NCI-H510A (cell line): Measurements from ENCODE around the gene NAALADL2.
"Not testable (repeated sequence)": the region's sequence is repeated elsewhere in the genome, so short reads cannot be mapped to it uniquely, and the experiment has no call there.

Experiments used
- DNase-seq: peaks from one replicate; lab custom pipeline; 2025; lab: John Stamatoyannopoulos, UW

NAALADL2 gene

DNA sequence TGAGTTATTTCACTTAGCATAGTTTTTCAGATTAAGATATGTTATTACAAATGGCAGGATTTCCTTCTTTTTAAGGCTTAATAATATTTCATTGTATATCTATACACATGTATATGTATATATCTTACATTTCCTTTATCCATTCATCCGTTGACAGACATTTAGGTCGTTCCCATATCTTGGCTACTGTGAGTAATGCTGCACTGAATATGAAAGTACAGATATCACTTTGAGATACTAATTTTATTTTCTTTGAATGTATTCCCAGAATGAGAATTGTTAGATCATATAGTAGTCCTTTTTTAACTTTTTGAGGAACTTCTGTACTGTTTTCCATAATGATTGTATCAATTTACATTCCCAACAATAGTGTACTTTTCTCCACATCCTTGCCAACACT lies 270.4 kb downstream of the NAALADL2 start:
- DNase-seq = no peak

DNA sequence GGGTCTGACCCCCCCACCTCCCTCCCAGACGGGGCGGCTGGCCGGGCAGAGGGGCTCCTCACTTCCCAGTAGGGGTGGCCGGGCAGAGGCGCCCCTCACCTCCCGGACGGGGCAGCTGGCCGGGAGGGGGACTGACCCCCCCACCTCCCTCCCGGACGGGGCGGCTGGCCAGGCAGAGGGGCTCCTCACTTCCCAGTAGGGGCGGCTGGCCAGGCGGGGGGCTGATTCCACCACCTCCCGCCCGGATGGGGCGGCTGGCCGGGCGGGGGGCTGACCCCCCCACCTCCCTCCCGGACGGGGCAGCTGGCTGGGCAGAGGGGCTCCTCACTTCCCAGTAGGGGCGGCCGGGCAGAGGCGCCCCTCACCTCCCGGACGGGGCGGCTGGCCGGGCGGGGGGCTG lies 272.7 kb downstream of the NAALADL2 start:
- DNase-seq = not testable (repeated sequence)

- not testable (repeated sequence) for DNase-seq
Observed at GRCh38 chr3:175132706-175133105, 273.6 kb downstream of the NAALADL2 start.

GRCh38 chr3:175144368-175144767 lies 285.2 kb downstream of the NAALADL2 start:
- no peak for DNase-seq

DNA sequence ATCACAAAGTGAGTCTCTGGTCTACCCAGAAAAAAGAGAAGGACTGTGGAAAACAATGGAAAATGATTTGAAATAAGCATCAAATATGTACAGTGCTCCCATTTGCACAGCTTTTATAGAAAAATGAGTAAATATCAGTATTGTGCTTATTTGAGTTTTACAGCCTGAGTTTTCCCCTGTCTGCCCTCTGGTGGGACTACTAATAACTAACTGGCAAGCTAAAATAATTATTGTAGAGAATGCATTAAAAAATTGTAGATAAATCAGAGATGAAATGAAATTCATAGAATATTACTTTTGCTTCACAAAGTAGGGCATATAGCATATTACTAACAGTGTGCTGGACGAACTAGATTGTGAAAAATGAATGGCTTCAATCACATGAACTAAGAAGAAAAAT lies 287.1 kb downstream of the NAALADL2 start:
- DNase-seq = no peak

DNA sequence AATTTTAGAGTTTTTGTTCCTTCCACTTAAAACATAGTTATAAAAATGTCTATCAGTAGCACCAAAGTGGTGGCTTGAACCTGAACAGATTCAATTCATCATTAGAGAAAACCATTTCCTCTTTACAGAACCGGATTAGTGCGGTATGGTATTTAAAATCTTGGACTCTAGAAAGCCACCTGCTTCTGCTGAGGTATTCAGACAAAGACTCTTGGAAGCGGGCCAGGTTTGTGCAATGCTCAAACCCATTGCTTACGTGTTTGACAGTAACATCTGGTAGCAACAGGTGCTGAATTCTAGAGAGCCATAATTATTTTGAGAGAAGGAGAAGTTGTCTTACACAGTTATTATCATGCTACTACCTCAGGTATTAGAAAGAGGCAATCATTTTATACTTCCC lies 290.5 kb downstream of the NAALADL2 start:
- DNase-seq = peak; percentile 94

GRCh38 chr3:175150812-175151401 lies 291.8 kb downstream of the NAALADL2 start:
- peak; percentile 41 for DNase-seq

- DNase-seq = no peak
Observed at GRCh38 chr3:175153595-175153994, 294.5 kb downstream of the NAALADL2 start.

DNA sequence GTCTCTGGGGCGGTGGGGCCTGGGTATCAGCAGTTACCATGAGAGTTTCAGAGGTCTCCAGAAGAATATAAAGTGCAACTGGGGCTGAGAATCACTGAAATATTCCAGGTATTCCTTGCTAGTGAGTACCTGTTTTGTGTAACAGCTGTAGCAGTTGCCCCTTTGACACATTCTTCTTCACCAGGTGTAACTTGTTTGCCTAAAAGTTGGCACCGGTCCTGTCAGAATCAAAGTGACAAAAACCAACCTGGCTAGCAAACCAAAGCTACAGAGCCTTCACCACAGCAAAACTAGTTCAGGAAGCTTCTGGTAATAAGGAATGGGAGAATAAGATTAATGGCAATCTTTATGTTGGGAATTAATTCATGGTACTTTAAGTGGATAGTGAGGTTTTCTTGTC lies 296.0 kb downstream of the NAALADL2 start:
- DNase-seq = no peak

- no peak for DNase-seq
Observed at GRCh38 chr3:175159202-175159601, 300.1 kb downstream of the NAALADL2 start.

DNA sequence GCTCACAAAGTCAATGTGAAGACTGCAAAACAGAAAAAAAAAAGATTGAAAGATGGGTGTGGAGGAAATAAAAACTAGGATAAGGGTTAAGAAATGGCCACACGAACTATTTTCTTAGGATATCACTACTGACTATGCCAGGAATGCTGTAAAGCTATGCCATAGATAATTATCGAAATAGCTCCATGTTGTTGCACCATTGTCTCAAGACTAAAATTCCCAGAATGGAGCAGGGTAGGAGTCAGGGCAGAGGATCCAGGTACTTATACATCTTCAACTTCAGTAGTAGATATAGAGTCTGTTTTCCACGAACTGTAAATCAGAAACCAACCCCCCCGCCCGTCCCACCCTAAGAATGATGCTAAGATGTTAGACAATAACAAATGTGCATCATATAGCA lies 302.2 kb downstream of the NAALADL2 start:
- DNase-seq = no peak

DNA sequence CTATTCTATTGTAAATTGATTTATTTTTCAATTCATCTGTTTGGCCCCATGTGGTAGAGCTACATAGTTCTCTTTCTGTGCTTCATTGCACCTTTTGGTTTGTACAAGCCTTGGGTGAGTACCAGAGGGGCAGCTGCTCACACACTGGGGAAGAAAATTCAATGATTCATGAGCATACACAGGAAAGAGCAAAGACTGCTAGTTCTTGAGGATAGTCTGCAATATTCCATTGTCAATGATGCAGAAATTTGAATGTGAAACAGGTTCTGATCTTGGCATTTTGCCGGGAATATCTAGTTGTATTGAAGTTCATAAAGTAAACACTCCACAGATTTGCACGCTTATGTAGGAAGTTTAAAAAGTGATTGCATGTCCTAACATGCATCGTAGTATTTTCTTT lies 304.6 kb downstream of the NAALADL2 start:
- DNase-seq = peak; percentile 79

- DNase-seq = not testable (repeated sequence)
Observed at GRCh38 chr3:175173117-175173516, 314.0 kb downstream of the NAALADL2 start.

DNA sequence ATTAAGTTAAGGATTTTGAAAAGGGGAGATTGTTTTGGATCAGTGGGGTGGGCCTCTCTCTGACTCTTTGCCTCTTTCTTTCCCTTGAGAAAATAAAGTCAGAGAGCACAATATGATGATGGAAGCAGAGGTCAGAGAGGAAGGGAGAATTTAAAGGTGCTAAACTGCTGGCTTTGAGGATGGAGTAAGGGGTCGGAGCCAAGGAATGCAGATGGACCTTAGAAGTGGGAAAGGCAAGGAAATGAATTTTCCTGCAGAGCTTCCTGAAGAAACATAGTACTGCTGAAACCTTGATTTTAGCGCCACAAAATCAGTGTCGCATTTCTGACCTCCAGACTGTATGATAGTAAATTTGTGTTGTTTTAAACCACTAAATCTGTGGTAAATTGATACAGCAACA lies 317.4 kb downstream of the NAALADL2 start:
- DNase-seq = no peak

DNA sequence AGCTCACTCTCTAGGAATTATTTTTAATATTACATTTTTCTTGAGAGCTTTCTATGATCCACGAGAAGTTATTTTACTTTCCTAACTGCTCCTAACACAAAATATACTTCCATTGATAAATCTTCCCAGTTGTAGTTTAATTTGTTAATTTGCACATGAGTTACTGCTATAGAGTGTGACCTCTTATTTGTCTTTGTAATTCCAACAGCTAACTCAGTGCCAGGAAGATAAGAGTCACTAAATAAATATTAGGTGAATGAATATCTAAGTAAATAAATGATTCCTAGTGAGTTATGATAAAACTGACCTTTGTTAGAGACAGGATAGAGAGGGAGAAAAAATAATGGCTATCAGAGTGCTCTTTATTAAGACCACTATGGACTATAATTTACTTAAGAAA lies 319.9 kb downstream of the NAALADL2 start:
- no peak for DNase-seq

DNA sequence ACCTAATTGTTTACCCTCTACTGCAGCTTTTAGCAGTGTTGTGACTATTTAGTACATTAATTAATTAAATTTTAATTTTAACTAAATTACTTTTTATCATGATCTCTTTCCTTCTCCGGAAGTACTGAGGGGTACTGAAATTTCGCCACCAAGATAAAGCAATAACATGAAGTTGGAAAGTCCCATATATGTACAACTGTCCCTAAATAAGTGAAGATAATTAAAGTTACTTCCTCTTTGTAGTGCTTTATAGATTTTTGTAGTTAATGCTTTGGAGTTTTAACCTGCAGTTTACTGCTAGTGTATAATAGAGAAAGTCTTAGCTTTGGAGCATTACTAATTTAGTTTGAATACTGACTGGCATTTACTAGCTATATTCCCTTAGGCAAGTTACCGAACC lies 325.3 kb downstream of the NAALADL2 start:
- DNase-seq = no peak

DNA sequence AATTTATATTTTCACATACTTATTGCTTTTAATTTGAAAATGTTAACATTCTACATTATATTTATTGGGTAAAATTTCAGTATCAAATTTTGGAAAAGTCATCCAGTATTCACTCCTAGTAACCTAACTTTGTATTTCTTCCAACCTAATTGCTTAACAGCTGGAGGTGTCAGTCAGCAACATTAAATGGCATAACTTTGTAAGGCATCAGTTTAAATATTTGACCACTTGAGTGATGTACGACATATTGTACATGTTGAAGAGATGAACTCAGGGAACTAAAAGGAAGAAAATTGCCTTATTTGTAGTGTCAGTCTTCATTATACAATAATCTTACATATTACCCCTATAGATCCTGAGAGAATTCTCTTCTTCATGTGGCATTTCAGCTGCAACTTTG lies 326.8 kb downstream of the NAALADL2 start:
- no peak for DNase-seq

DNA sequence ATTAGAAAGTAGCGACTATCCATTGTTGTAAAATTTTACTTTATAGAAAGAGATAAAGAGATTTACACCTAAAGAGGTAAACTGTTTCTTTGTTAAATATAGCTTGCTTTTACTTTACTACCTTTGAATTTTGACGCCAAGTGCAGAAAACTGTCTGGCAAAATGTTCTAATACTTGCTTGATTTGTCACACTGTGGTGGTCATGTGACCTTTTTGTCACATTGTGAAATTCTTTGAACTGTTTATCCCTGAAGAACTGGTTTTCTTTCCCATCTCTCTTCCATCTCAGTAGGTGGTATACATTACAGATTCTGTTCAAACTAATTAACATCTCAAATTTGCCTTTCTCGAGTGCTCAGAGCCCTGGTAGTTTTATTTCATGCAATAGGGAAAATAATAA lies 327.4 kb downstream of the NAALADL2 start:
- DNase-seq = no peak

DNA sequence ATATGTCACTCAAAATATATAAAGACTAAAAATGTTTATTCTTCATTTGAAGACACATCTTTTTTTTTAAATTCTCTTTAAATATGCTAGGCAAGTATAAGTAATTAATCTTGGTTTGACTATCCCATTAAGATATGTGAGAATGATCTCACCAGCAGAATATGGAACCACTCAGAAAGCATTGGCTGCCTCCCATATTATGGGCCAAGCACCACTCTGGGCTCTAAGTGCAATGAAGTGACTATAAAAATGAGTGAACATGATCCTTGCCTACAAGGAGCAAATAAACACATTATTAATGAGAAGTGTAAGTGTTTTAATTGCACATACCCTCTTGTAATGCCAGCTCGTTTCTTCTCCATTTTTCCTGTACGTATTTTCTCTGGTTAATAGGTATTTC lies 328.5 kb downstream of the NAALADL2 start:
- DNase-seq = peak; percentile 45

GRCh38 chr3:175192536-175192935 lies 333.4 kb downstream of the NAALADL2 start:
- DNase-seq = no peak

DNA sequence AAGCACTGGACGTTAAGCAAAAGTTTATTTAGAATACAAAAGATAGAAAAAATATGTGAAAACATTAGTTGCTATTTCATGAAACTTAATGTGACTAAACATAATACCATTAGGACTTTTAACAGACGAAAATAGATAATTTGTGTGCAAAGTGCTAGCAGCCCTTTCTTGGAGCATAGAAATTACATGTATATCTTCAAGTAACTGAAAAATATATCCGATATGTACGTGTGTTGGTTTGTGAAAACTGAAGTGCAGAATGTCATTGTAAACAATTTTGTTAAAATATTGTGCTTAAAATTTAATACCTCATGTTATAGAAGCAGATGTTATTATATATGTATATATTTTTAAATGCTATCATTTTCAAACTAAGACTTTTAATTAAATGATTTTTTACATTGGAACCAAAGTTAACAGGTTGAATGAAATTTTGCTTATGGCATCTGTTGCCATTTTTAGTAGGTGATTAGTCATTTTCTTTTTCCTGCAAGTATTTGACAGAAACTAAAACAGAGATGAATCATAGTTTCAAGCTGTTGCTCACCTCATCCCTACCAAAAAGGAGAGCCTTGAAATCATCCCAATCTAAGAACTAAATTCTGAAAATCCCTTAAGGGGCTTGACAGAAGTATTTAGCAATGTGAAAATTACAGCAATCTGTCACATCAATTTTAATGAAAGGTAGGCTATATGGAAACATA lies 334.8 kb downstream of the NAALADL2 start:
- DNase-seq = no peak

GRCh38 chr3:175198991-175199783 lies 340.1 kb downstream of the NAALADL2 start:
- no peak for DNase-seq

DNA sequence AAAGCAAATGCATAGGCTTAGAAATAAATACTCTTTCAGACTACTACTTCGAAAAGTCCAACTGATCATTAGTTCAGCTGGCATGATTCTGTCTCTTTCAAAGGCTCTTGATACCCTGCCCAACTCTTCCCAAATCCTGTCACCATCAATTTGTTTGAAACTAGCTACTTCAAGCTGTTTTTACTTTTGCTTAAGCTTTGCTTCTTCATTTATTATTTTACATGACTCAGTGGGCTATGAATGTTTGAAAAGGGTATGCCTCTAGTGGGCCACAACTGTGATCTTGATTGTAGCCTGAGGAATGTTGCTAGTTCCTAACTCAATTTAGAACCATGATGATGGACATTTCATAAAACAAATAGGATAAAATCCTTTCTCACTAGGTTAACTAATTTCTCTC lies 340.8 kb downstream of the NAALADL2 start:
- DNase-seq = no peak
